GM06990 (cell line): ENCODE results near the gene ANKRD34B.

Experiments used
- DNase-seq: peaks from one replicate; pipeline ENCODE4 v3.0.0-alpha.2; 2011; ENCODE audit not compliant: insufficient read length; ENCODE audit errors: extremely low read depth
- H3K27me3 ChIP-seq: replicated peaks from 2 replicates; pipeline ENCODE4 v1.6.0; 2011; ENCODE audit warnings: low read length; ENCODE audit not compliant: control insufficient read depth, insufficient read depth
- H3K36me3 ChIP-seq: 2 replicates; pipeline ENCODE4 v1.5.1; 2011; ENCODE audit warnings: low read length; ENCODE audit not compliant: control insufficient read depth, insufficient read depth
- H3K4me3 ChIP-seq: replicated peaks from 2 replicates; pipeline ENCODE4 v1.5.1; 2011; ENCODE audit warnings: low read depth, mild to moderate bottlenecking, control low read depth, low read length
- TF ChIP-seq, protein P1 (sequence below): IDR thresholded peaks from 2 replicates; pipeline ENCODE4 v1.5.1; 2011; ENCODE audit warnings: low read length, control low read depth, mild to moderate bottlenecking, inconsistent platforms; ENCODE audit not compliant: insufficient read depth, poor library complexity, severe bottlenecking

The ANKRD34B gene

DNA sequence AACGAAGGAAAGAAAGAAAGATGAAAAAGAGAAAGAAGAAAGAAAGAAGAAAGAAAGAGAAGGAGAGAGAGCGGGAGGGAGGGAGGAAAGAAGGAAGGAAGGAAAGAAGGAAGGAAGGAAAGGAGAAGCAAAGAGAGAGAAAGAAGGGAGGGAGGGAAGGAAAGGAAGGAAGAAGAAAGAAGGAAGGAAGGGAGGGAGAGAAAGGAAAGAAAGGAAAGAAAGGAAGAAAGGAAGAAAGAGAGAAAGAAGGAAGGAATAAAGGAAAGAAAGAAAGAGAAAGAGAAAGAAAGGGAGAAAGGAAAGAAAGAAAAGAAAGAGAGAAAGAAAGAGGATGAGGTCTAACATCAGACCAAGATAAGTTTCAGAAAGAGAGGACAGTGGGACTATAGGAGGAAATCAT is 9.0 kb upstream of the ANKRD34B start:
- no peak overlapping the region for H3K4me3 ChIP-seq
- DNase-seq, result no peak
- no peaks in the 10 kb centered on the region for H3K36me3 ChIP-seq
- TF ChIP-seq, protein P1, sequence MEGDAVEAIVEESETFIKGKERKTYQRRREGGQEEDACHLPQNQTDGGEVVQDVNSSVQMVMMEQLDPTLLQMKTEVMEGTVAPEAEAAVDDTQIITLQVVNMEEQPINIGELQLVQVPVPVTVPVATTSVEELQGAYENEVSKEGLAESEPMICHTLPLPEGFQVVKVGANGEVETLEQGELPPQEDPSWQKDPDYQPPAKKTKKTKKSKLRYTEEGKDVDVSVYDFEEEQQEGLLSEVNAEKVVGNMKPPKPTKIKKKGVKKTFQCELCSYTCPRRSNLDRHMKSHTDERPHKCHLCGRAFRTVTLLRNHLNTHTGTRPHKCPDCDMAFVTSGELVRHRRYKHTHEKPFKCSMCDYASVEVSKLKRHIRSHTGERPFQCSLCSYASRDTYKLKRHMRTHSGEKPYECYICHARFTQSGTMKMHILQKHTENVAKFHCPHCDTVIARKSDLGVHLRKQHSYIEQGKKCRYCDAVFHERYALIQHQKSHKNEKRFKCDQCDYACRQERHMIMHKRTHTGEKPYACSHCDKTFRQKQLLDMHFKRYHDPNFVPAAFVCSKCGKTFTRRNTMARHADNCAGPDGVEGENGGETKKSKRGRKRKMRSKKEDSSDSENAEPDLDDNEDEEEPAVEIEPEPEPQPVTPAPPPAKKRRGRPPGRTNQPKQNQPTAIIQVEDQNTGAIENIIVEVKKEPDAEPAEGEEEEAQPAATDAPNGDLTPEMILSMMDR, result no peak
- H3K27me3 ChIP-seq, result no peaks in the 10 kb centered on the region

DNA sequence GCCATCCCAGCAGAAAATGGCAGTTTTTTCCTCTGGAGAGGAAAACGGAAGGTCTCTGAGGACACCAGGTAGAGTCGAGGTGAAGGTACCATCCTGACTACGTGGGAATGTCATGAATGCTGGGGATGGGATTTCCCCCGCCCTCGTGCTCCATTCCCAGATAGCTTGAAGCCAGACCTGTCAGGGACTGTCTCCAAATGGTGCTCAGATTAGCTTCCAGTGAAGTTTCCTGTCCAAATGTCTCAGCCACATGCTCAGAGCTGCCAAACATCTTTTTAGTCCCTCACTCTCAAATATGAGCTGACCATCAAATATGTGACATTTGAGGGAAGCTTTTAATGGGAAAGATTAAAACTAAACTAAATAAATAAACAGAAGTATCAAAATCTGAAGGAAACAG is 7.6 kb upstream of the ANKRD34B start:
- no peaks in the 10 kb centered on the region for H3K36me3 ChIP-seq
- no peak overlapping the region for H3K4me3 ChIP-seq
- DNase-seq, result no peak
- no peaks in the 10 kb centered on the region for H3K27me3 ChIP-seq
- TF ChIP-seq, protein P1, result no peak

GRCh38 chr5:80576383-80576782 is 6.3 kb upstream of the ANKRD34B start:
- Histone ChIP-seq H3K27me3 (no peaks in the 10 kb centered on the region; the same call in 1 of the 2 replicates), H3K36me3 (no peaks in the 10 kb centered on the region), H3K4me3 (no peak overlapping the region)
- TF ChIP-seq, protein P1, result no peak
- no peak for DNase-seq

- no peaks in the 10 kb centered on the region; the same call in none of the 2 replicates for H3K27me3 ChIP-seq
- H3K36me3 ChIP-seq, result no peaks in the 10 kb centered on the region
- no peak for DNase-seq
- no peak overlapping the region for H3K4me3 ChIP-seq
- TF ChIP-seq, protein P1, result no peak
Observed at GRCh38 chr5:80573062-80573461, 3.0 kb upstream of the ANKRD34B start.

DNA sequence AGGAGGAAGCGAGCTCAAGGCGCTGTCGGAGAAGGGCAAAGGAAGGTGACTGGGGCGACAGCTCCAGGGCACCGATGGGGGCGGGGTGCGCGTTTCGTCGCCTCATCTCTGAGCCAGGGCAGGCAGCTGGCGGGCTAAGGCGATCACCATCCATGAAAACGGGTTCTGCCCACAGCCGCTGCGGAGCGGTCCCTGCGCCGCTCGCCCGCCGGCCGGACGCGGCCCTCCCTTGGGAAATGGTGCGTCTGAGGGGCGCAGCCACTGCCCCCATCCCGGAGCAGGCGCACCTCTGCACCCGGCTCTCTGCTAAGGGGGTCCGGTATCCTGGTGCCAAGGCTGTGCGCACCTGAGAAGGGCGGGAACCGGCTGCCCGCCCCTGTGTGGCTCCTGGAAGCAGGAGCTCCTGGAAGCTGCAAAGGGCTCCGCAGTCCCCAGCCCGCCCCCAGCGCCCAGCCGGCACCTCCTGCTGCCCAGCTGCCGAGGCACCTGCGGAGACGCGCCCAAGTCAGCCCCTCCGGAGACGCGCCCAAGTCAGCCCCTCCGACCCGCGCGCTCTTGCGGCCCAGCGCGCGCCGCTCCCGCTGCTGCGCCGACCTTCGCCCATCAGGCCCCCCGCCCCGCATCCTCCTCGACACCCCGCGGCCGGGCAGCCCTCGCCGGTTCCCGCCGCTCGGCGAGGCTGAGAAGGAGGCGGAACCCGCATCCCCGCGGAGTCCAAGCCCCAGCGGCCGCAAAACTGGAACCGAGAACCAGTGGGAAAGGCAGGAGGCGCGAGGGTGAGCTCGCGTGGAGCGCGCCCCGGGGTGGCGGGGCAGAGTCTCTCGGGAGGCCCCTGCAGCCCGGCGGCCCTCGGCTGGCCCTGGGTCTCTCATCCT is 757 bp downstream of the ANKRD34B start:
- H3K27me3 ChIP-seq, result peaks cover 1% of the 10 kb centered on the region
- peak; percentile 13 for DNase-seq

More for the DNA sequence above, 757 bp downstream of the ANKRD34B start:
- TF ChIP-seq, protein P1, result no peak
- H3K36me3 ChIP-seq, result no peaks in the 10 kb centered on the region
- H3K4me3 ChIP-seq, result peak overlapping the region; percentile 54
